HCT116 (cell line): ENCODE results near the gene LY86.

Source experiments
- ATF3 ChIP-seq: IDR thresholded peaks from 2 replicates; pipeline ENCODE4 v1.6.1; 2012
- CEBPB ChIP-seq: IDR thresholded peaks from 2 replicates; pipeline ENCODE4 v1.6.1; 2012; ENCODE audit warnings: low read depth
- CTCF ChIP-seq, 3 experiments: fragments of 200-600 bp in 1 of 3; sonication (generic) in 1 of 3; IDR thresholded peaks in 2 of 3; conservative IDR thresholded peaks in 1 of 3; 2 replicates each; pipeline ENCODE4 v1.5.1; 2012 to 2017; ENCODE audit warnings: low read depth in 2 of 3, low read length in 2 of 3, antibody characterized with exemption in 1 of 3, borderline replicate concordance in 1 of 3, control low read depth in 1 of 3, mild to moderate bottlenecking in 1 of 3, mixed read lengths in 1 of 3, mixed run types in 1 of 3, moderate library complexity in 1 of 3; ENCODE audit not compliant: insufficient read depth in 1 of 3
- ELF1 ChIP-seq: IDR thresholded peaks from 2 replicates; pipeline ENCODE4 v1.6.1; 2012; ENCODE audit warnings: low read depth, borderline replicate concordance
- EZH2 ChIP-seq: fragments of 200-600 bp; sonication (generic); IDR thresholded peaks from 2 replicates; pipeline ENCODE4 v1.6.1; 2017; ENCODE audit warnings: antibody characterized with exemption, mixed run types
- EZH2phosphoT487 ChIP-seq: fragments of 200-600 bp; IDR thresholded peaks from 2 replicates; pipeline ENCODE4 v1.6.1; 2018; ENCODE audit warnings: antibody characterized with exemption, borderline replicate concordance
- FOSL1 ChIP-seq: IDR thresholded peaks from 2 replicates; pipeline ENCODE4 v1.6.1; 2012; ENCODE audit warnings: low read depth
- JUND ChIP-seq: IDR thresholded peaks from 2 replicates; pipeline ENCODE4 v1.6.1; 2012
- MAX ChIP-seq: IDR thresholded peaks from 2 replicates; pipeline ENCODE4 v1.6.1; 2012
- POLR2A ChIP-seq: IDR thresholded peaks from 2 replicates; pipeline ENCODE4 v1.7.0; 2011; ENCODE audit warnings: borderline replicate concordance; ENCODE audit not compliant: insufficient read depth, insufficient read length; ENCODE audit errors: extremely low read depth
- RAD21 ChIP-seq: IDR thresholded peaks from 2 replicates; pipeline ENCODE4 v1.6.1; 2012; ENCODE audit warnings: low read depth, mild to moderate bottlenecking
- SRF ChIP-seq: IDR thresholded peaks from 2 replicates; pipeline ENCODE4 v1.6.1; 2012; ENCODE audit warnings: low read depth
- YY1 ChIP-seq: IDR thresholded peaks from 2 replicates; pipeline ENCODE4 v1.6.1; 2011; ENCODE audit warnings: low read length, low read depth, moderate library complexity, mild to moderate bottlenecking; ENCODE audit not compliant: insufficient replicate concordance; ENCODE audit errors: extremely low read depth
- ZNF274 ChIP-seq: fragments of 200-500 bp; sonication (Bioruptor generic); IDR thresholded peaks from 2 replicates; pipeline ENCODE4 v1.6.1; 2014; ENCODE audit warnings: mild to moderate bottlenecking, low read depth, low read length, inconsistent platforms

- TF ChIP-seq RAD21 (no peak), ELF1 (no peak), MAX (no peak), CEBPB (no peak), CTCF (IDR thresholded peaks at IDR 0.05 in 2 of 3, conservative IDR thresholded peaks at IDR 0.05 in 1 of 3; ENCODE audit: borderline replicate concordance in 1 of 3, insufficient read depth in 1 of 3, low read depth in 2 of 3, low read length in 2 of 3) (no peak), ATF3 (no peak), JUND (no peak), EZH2 (no peak), POLR2A (no peak), FOSL1 (no peak), YY1 (no peak), SRF (no peak), ZNF274 (no peak), EZH2phosphoT487 (no peak)
Observed at GRCh38 chr6:6680526-6680925, 92.0 kb downstream of the LY86 start.
